Trophoblast cell (in vitro differentiated cells and primary cell): ENCODE measurements around the gene MS4A10.

Source experiments
- DNase-seq, 2 donors: peaks; one replicate each; pipeline ENCODE4 v3.0.0-alpha.2; 2016
- H2AFZ ChIP-seq: 2 replicates; pipeline ENCODE4 v1.6.1; 2013; ENCODE audit warnings: low read length, moderate library complexity, mild to moderate bottlenecking; ENCODE audit not compliant: insufficient read depth, poor library complexity
- H2AK5ac ChIP-seq: 2 replicates; pipeline ENCODE4 v1.6.1; 2013; ENCODE audit warnings: mild to moderate bottlenecking, low read length
- H2BK120ac ChIP-seq: 2 replicates; pipeline ENCODE4 v1.6.1; 2013; ENCODE audit warnings: low read length, mild to moderate bottlenecking, moderate library complexity; ENCODE audit not compliant: insufficient read depth, poor library complexity
- H2BK12ac ChIP-seq: 2 replicates; pipeline ENCODE4 v1.6.1; 2013; ENCODE audit warnings: mild to moderate bottlenecking, low read length, moderate library complexity
- H2BK5ac ChIP-seq: 2 replicates; pipeline ENCODE4 v1.6.1; 2013; ENCODE audit warnings: low read length, low read depth, moderate library complexity, mild to moderate bottlenecking; ENCODE audit not compliant: poor library complexity
- H3K14ac ChIP-seq: 2 replicates; pipeline ENCODE4 v1.6.1; 2013; ENCODE audit warnings: mild to moderate bottlenecking, low read length
- H3K18ac ChIP-seq: 2 replicates; pipeline ENCODE4 v1.6.1; 2013; ENCODE audit warnings: mild to moderate bottlenecking, low read length
- H3K23ac ChIP-seq: 2 replicates; pipeline ENCODE4 v1.6.1; 2013; ENCODE audit warnings: low read length
- H3K27ac ChIP-seq: 2 replicates; pipeline ENCODE4 v1.5.1; 2013; ENCODE audit warnings: low read depth, mild to moderate bottlenecking, inconsistent platforms, low read length, moderate library complexity
- H3K27me3 ChIP-seq: 2 replicates; pipeline ENCODE4 v1.6.1; 2013; ENCODE audit warnings: inconsistent platforms, mild to moderate bottlenecking, low read length, moderate library complexity; ENCODE audit not compliant: insufficient read depth
- H3K36me3 ChIP-seq, 2 experiments: 1 replicate in 1 of 2; 2 replicates in 1 of 2; pipeline ENCODE4 v1.6.1; 2013; ENCODE audit warnings: low read length in 2 of 2, mild to moderate bottlenecking in 2 of 2, moderate library complexity in 1 of 2; ENCODE audit not compliant: insufficient read depth in 2 of 2, control insufficient read depth in 1 of 2
- H3K4ac ChIP-seq: 2 replicates; pipeline ENCODE4 v1.6.1; 2013; ENCODE audit warnings: low read depth, mild to moderate bottlenecking, low read length, moderate library complexity
- H3K4me1 ChIP-seq, 2 experiments: 1 replicate in 1 of 2; 2 replicates in 1 of 2; pipeline ENCODE4 v1.6.1; 2013; ENCODE audit warnings: low read length in 2 of 2, mild to moderate bottlenecking in 2 of 2, moderate library complexity in 1 of 2; ENCODE audit not compliant: insufficient read depth in 2 of 2, control insufficient read depth in 1 of 2
- H3K4me2 ChIP-seq: 2 replicates; pipeline ENCODE4 v1.6.1; 2013; ENCODE audit warnings: inconsistent platforms, mild to moderate bottlenecking, low read length, moderate library complexity
- H3K4me3 ChIP-seq: 2 replicates; pipeline ENCODE4 v1.5.1; 2013; ENCODE audit warnings: mild to moderate bottlenecking, low read depth, low read length, inconsistent platforms
- H3K79me1 ChIP-seq: one replicate; pipeline ENCODE4 v1.6.1; 2013; ENCODE audit warnings: low read length
- H3K79me2 ChIP-seq: 2 replicates; pipeline ENCODE4 v1.6.1; 2013; ENCODE audit warnings: low read length, mild to moderate bottlenecking; ENCODE audit not compliant: control insufficient read depth, insufficient read depth, poor library complexity
- H3K9ac ChIP-seq: 2 replicates; pipeline ENCODE4 v1.6.1; 2013; ENCODE audit warnings: mild to moderate bottlenecking, low read length
- H3K9me3 ChIP-seq: 2 replicates; pipeline ENCODE4 v1.6.1; 2013; ENCODE audit warnings: low read depth, mild to moderate bottlenecking, control low read depth, inconsistent platforms, low read length; ENCODE audit not compliant: insufficient read depth
- H4K12ac ChIP-seq: 2 replicates; pipeline ENCODE4 v1.6.1; 2013; ENCODE audit warnings: low read depth, mild to moderate bottlenecking, low read length, moderate library complexity
- H4K8ac ChIP-seq: 2 replicates; pipeline ENCODE4 v1.6.1; 2013; ENCODE audit warnings: low read depth, mild to moderate bottlenecking, low read length, moderate library complexity
- H4K91ac ChIP-seq: one replicate; pipeline ENCODE4 v1.6.1; 2013; ENCODE audit warnings: low read depth, mild to moderate bottlenecking, low read length, moderate library complexity
- WGBS: extraction: QIAGEN DNeasy Blood & Tissue Kit; methylation state at CpG from one replicate; pipeline ENCODE4 v1.1.7; 2013; ENCODE audit warnings: missing lambda C conversion rate; ENCODE audit not compliant: insufficient read length, insufficient coverage; ENCODE audit errors: extremely low coverage; 5-methylcytosine and 5-hydroxymethylcytosine counted together

MS4A10 gene

GRCh38 chr11:60797846-60798630, 12.9 kb downstream of the MS4A10 start:
- H2AK5ac ChIP-seq, result no peak overlapping the region
- no peak overlapping the region for H4K91ac ChIP-seq
- H2BK120ac ChIP-seq, result no peak overlapping the region
- H3K36me3 ChIP-seq, result no peaks in the 10 kb centered on the region
- H3K23ac ChIP-seq, result no peak overlapping the region
- no peaks in the 10 kb centered on the region for H3K79me2 ChIP-seq
- H3K79me1 ChIP-seq, result no peaks in the 10 kb centered on the region
- peaks cover 15% of the 10 kb centered on the region for H3K9me3 ChIP-seq
- no peak for DNase-seq
- no peak overlapping the region for H3K18ac ChIP-seq
- H4K8ac ChIP-seq, result no peak overlapping the region
- H3K14ac ChIP-seq, result no peak overlapping the region
- no CpG with 5 or more reads among the region's 17 CpGs for WGBS
- no peak overlapping the region for H3K27ac ChIP-seq
- no peak overlapping the region for H2BK12ac ChIP-seq
- no peak overlapping the region for H2BK5ac ChIP-seq
- H3K4me2 ChIP-seq, result no peak overlapping the region
- H3K9ac ChIP-seq, result no peak overlapping the region
- no peak overlapping the region for H4K12ac ChIP-seq
- no peaks in the 10 kb centered on the region for H3K4me1 ChIP-seq
- H3K4me3 ChIP-seq, result no peak overlapping the region
- no peak overlapping the region for H3K4ac ChIP-seq
- no peaks in the 10 kb centered on the region for H3K27me3 ChIP-seq
- H2AFZ ChIP-seq, result no peak overlapping the region

DNA sequence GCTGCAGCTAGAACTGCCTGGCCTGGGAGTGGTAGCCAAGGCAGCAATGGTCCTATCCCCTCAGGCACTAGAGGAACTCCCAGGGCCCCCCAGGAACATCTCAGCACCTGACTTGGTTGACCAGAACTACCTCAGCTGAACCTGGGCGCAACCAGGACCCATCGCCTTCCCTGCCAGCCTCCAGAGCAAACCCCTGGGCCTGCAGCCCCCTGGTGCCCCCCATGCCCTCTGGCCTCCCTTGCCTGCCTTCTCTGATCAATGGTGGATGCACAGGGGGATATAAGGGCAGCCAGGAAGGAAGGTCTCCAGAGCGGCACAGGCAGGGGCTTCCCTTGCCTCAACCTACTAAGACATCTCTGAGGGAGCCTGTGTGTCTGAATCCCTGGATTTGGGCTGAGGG, 13.5 kb downstream of the MS4A10 start:
- Histone ChIP-seq H3K27me3 (no peaks in the 10 kb centered on the region), H2BK120ac (no peak overlapping the region), H2BK5ac (no peak overlapping the region), H4K91ac (no peak overlapping the region), H3K27ac (no peak overlapping the region), H3K4ac (no peak overlapping the region), H2AFZ (no peak overlapping the region), H3K4me3 (no peak overlapping the region), H3K14ac (no peak overlapping the region), H3K18ac (no peak overlapping the region), H3K79me2 (no peaks in the 10 kb centered on the region), H3K4me1 (no peaks in the 10 kb centered on the region), H2BK12ac (no peak overlapping the region), H3K4me2 (no peak overlapping the region), H3K36me3 (no peaks in the 10 kb centered on the region), H4K8ac (no peak overlapping the region), H3K23ac (no peak overlapping the region), H3K9ac (no peak overlapping the region), H3K79me1 (no peaks in the 10 kb centered on the region), H3K9me3 (peaks cover 10% of the 10 kb centered on the region), H4K12ac (no peak overlapping the region), H2AK5ac (no peak overlapping the region)
- no CpG with 5 or more reads among the region's 3 CpGs for WGBS
- no peak for DNase-seq

DNA sequence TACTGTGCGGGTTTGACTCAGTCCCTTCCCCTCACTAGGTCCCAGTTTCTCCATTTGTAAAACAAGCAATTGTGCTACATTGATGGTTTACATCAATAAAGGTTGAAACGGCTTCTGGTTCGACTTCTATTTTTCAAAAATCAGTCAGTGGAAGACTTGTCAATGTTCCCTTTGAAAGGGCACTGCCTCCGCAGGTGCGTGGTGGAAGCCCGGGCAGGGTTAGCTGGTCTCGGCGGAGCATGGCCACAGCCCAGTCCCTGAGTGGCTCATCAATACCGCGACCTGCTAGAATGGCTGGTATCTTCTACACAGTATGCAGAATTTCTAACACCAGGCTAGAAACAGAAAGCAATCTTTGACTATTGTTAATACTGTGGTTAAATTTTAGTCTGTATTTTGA, 16.1 kb downstream of the MS4A10 start:
- no peak overlapping the region for H3K4me3 ChIP-seq
- H3K9me3 ChIP-seq, result peaks cover 5% of the 10 kb centered on the region
- H3K27me3 ChIP-seq, result no peaks in the 10 kb centered on the region
- WGBS, result no CpG with 5 or more reads among the region's 10 CpGs
- no peak overlapping the region for H2BK5ac ChIP-seq
- no peak overlapping the region for H2AK5ac ChIP-seq
- H2BK120ac ChIP-seq, result no peak overlapping the region
- no peaks in the 10 kb centered on the region for H3K79me1 ChIP-seq
- no peaks in the 10 kb centered on the region for H3K36me3 ChIP-seq
- no peak overlapping the region for H3K4me2 ChIP-seq
- no peak overlapping the region for H2BK12ac ChIP-seq
- H4K8ac ChIP-seq, result no peak overlapping the region
- no peak overlapping the region for H3K4ac ChIP-seq
- no peak overlapping the region for H3K27ac ChIP-seq
- H2AFZ ChIP-seq, result no peak overlapping the region
- no peaks in the 10 kb centered on the region for H3K79me2 ChIP-seq
- no peak for DNase-seq
- H3K9ac ChIP-seq, result no peak overlapping the region
- no peaks in the 10 kb centered on the region for H3K4me1 ChIP-seq
- H4K91ac ChIP-seq, result no peak overlapping the region
- H3K18ac ChIP-seq, result no peak overlapping the region
- no peak overlapping the region for H3K23ac ChIP-seq
- H3K14ac ChIP-seq, result no peak overlapping the region
- H4K12ac ChIP-seq, result no peak overlapping the region

DNA sequence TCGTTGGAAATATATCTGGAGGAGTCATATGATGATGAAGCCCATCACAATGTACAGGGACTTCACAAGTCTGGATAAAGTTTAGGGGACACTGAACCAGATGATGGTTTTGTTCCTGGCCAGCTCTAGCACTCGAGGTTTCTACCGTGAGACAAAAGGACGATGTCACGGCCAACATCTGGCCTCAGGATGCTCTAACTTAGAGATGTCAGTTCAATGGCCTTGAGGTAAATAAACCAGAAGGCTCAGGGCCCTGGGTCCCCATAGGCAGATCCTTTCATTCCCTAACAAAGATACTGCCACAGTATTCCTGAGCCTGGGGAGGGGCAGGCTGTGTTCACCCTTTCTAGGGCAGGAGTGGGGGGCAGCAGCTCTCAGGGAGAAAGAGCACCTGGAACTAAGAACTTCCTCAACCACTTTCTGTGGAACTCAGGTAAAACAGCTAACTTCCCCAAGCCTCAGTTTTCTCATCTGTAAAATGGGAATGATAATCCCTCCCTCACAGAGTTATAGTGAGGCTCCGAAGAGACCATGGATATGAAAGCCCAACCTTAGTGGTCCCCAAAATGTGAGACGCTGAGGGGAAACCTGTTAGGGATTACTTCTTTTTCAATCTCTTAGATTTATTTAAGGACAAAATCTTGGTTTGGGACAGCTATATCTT, 18.3 kb downstream of the MS4A10 start:
- Histone ChIP-seq H2AK5ac (no peak overlapping the region), H3K79me2 (no peaks in the 10 kb centered on the region), H3K23ac (no peak overlapping the region), H2BK120ac (no peak overlapping the region), H3K18ac (no peak overlapping the region), H4K12ac (no peak overlapping the region), H3K4ac (no peak overlapping the region), H3K9ac (no peak overlapping the region), H2BK5ac (no peak overlapping the region), H3K9me3 (no peaks in the 10 kb centered on the region), H3K36me3 (no peaks in the 10 kb centered on the region), H2BK12ac (no peak overlapping the region), H3K79me1 (no peaks in the 10 kb centered on the region), H3K4me3 (no peak overlapping the region), H3K27me3 (no peaks in the 10 kb centered on the region), H4K8ac (no peak overlapping the region), H3K4me1 (no peaks in the 10 kb centered on the region), H2AFZ (no peak overlapping the region), H3K4me2 (no peak overlapping the region), H4K91ac (no peak overlapping the region), H3K14ac (no peak overlapping the region), H3K27ac (no peak overlapping the region)
- no peak for DNase-seq
- WGBS, result no CpG with 5 or more reads among the region's 7 CpGs
